GM19372 (cell line): ENCODE data around the gene ATP9A.
"Not testable (repeated sequence)": the region's sequence is repeated elsewhere in the genome, so short reads cannot be mapped to it uniquely, and the experiment has no call there.

Experiments
- ATAC-seq: cut with Tn5 transposase; IDR thresholded peaks from one replicate; pipeline ENCODE4 v1.9.1; 2021; ENCODE audit warnings: mild to moderate bottlenecking, low read depth, moderate library complexity; ENCODE audit not compliant: unreplicated experiment

ATP9A gene

GRCh38 chr20:51696304-51697071 lies 71.7 kb downstream of the ATP9A start:
- no peak for ATAC-seq

- ATAC-seq, result no peak
These were observed 72.5 kb downstream of the ATP9A start for GRCh38 chr20:51695574-51696303.

GRCh38 chr20:51692806-51693400 lies 75.3 kb downstream of the ATP9A start:
- no peak for ATAC-seq

GRCh38 chr20:51691703-51692102 lies 76.5 kb downstream of the ATP9A start:
- ATAC-seq, result no peak

- ATAC-seq, result no peak
These were observed 79.5 kb downstream of the ATP9A start for GRCh38 chr20:51688600-51689244.

- no peak for ATAC-seq
These were observed 80.6 kb downstream of the ATP9A start for GRCh38 chr20:51687630-51688029.

GRCh38 chr20:51687108-51687507 lies 81.1 kb downstream of the ATP9A start:
- ATAC-seq, result no peak

- not testable (repeated sequence) for ATAC-seq
These were observed 82.7 kb downstream of the ATP9A start for GRCh38 chr20:51685494-51685893.

- ATAC-seq, result no peak
These were observed 88.0 kb downstream of the ATP9A start for GRCh38 chr20:51680067-51680749.

GRCh38 chr20:51679254-51679921 lies 88.8 kb downstream of the ATP9A start:
- ATAC-seq, result no peak

- ATAC-seq, result no peak
These were observed 90.0 kb downstream of the ATP9A start for GRCh38 chr20:51678026-51678697.

- ATAC-seq, result no peak
These were observed 99.2 kb downstream of the ATP9A start for GRCh38 chr20:51668947-51669346.

GRCh38 chr20:51668515-51668914 lies 99.7 kb downstream of the ATP9A start:
- no peak for ATAC-seq

- ATAC-seq, result no peak
These were observed 100.7 kb downstream of the ATP9A start for GRCh38 chr20:51667491-51667890.

- ATAC-seq, result no peak
These were observed 101.2 kb downstream of the ATP9A start for GRCh38 chr20:51667002-51667408.

GRCh38 chr20:51666126-51666525 lies 102.1 kb downstream of the ATP9A start:
- ATAC-seq, result no peak

GRCh38 chr20:51665543-51666118 lies 102.6 kb downstream of the ATP9A start:
- ATAC-seq, result no peak

GRCh38 chr20:51661609-51662178 lies 106.5 kb downstream of the ATP9A start:
- no peak for ATAC-seq
